COR-L47 (cell line): ENCODE results near the gene RNU5B-1.

Experiments used
- DNase-seq: peaks from one replicate; lab custom pipeline; 2025; lab: John Stamatoyannopoulos, UW

The RNU5B-1 gene

DNA sequence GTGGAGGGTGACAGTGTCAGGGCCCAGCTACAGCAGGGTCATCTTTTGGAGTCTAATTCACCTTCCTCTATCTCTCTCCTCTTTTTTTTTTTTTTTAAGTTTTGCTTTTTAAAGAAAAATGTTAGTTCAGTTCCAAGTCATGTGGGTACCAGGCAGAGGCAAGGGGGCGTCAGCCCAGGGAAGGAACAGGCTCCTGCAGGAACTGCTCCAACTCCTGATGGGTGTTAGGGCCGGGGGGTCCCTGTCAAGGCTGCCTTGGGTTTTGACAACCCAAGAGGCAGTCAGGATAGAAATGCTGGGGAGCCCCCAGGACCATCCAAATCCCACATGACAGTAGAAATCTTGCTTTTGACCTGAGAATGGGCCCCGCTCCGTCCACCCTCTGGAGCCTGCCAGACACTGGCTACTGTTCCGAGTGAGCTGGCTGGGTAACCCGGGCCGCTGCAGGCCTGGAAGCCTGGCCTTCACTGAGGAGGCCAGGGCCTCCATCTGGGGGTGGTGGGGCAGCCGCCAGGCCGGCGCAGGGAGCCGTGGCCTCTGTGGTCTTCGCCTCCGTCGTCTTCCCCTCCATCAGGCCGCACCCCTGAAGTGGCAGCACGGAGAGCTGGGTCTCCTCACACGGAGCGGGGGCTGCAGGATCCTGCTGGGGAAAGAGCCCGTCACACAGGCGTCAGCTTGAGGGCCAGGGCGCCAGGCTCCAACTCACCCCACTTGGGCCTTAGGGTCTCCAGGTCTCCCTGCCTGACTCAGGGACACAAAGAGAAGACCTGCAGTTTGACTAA is 24.2 kb downstream of the RNU5B-1 start:
- DNase-seq, result no peak

DNA sequence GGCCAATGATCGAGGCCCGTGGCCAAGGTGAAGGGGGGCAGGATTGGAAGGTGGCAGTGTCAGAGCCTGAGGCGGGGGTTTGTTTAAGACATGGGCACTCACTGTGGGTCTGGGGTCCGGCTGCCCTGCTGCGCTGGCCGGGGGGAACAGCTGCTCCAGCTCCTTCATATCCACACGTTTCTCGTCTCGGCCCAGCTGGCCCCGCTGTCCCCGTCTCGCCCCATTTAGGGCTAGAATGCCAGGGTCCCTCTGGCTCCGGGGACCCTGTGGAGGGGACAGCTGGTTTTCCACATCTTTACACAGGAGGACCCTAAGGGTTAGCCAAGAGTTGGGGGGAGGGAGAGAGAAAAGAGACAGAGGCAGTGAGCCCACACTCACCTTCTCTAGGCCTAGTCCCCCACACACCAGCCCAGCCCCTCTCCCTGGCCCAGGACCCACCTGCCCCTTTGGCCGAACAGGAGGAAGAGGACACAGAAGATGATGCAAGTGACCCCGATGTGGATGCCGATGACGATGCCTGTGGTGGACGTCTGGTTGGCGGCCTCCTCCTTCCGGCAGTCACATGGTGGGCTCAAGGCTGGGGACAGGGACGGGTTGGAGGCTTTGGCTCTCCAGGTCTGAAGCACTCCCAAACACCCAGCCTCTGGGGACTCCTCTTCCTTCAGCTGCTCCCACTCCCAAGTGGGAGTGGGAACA is 25.0 kb downstream of the RNU5B-1 start:
- no peak for DNase-seq

DNA sequence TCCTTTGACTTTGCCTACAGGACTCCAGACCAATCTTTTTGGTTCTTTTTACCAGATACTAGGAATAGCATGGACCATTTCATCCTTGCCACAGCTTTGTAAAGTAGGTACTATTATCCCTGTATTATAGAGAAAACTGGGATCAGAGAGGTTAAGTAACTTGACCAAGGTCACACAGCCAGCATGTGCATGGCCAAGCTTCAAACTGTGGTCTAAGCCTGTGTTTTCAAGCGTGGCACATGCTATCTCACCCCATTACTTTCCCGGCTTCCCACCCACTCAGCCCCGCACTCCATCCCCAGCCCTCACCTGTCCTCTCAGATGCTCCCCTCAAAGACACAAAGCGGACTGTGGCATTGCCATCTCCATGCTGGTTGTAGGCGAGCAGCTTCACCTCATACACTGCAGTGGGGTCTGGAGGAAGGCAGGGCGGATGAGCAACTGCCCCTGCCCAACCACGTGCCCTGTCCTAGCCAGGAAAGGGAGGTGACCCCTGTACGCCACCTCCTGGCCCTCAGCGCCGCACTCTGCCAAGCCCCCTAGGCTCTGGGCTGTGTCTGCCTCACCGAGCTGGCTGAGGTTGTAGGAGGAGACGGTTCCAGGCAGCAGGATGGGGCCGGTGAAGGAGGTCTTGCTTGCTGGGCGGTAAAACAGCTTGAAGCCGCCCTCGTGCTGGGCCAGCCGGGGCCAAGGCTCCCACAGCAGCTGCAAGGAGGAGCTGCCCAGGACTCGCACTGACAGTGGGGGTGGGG is 25.7 kb downstream of the RNU5B-1 start:
- no peak for DNase-seq

DNA sequence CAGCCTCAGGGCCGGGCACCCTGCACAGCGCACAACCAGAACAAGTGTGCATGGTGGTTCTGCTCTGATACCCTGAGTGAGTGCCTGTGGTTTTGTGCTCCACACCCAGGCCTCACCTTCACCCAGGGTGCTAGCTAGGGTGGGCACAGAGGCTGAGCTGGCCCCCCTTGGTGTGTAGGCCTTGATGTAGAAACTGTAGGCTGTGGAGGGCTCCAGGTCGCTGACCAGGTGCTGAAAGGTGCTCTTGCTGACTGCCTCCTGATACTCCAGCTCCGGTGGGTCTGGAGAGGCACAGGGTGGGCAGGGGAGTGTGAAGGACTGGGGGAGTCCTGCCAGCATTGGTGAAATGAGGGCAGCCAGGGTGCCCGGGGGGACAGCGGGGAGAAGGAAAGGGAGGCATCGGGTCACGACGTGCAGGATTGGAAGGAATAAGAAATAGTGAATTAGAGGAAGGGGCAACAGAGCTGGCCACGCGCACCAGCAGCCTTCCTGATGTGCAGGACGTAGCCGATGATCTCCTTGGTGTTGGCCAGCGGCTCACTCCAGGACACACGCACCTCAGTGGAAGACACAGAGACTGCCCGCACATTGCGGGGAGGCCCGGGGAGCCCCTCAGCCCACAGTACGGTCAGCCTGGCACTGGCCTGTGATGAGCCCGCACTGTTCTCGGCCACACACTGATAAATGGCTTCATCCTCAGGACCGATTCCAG is 26.6 kb downstream of the RNU5B-1 start:
- DNase-seq, result no peak

DNA sequence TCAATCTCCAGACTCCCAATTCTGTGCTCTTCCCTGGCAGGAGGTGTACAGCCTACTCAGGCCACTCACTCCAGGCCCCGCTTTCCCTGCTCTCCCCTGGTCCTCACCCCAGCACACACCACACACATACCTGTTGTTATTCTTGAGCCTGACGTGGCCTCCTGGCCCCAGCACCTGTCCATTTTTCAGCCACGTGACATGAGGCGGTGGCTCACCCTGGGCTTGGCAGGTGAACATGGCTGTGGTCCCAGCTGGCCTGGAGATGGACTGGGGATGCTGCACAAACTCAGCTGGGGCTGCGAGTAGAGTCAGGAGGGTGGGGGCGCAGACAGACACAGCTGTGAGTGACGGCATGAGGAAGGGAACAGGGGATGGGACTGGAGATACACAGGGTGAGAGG is 27.3 kb downstream of the RNU5B-1 start:
- no peak for DNase-seq

DNA sequence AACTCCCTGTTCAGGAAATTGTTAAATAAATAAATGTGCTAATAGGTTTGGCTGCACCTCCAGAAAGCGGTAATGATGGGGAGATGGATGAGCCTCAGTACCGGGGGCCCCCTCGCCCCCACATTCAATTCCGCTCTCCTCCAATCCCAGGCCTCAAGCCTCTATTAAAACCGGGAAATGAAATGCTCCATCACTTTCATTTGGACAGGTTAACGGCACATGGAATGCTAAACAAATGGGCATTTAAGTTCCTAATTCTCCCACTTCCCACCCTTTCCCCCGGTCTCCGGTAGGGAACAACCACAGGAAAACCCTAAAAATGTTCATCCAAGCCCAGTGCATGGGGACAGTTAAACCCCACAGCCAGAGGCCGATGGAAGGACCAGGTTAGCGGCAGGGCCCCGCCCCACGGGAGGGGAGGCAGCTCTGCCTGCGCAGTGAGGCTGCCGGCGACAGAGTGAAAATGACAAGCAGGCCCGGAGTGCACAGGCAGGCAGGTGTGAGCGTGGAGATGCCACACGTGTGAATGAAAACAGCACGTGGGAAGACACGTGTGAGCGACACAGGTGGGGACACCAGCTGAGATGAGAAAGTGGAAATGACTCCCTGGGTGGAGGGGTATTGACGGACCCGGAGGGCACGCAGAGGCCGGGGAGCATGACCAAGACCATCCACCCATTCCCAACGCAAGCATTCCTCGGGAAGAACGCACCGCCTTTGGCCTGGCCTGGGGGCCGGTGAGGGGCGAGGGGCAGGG is 28.1 kb downstream of the RNU5B-1 start:
- no peak for DNase-seq

DNA sequence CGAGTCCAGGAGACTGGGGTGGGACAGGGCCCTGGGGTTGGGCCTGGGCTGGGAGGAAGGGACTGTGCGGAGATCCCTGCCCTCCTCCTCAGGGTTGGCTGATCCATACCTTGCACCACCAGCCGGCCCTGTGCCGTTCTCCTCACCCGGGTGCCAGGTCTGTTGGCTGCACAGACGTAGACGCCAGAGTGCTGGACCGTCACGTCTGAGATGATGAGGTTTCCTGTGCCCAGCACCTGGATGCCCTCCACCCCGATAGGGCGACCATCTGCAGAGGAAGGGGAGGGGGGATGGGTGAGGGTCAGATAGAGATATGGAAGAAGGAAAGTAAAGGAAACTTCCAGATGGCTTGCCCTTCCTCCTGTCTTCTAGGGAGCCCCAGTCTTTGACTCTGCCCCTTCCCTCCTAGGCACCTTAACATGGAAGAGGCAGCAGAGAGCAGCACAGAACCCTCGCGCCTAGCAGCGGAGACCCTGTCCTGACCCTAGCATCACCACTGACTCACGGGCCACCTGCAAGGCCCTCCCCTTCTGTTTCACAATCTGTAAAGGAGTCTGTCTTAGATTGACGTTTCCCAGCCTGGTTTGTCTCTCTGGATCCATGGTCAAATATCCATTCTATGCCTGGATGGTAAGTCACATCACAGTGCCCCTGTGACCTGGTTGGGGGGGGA is 28.8 kb downstream of the RNU5B-1 start:
- DNase-seq, result no peak

DNA sequence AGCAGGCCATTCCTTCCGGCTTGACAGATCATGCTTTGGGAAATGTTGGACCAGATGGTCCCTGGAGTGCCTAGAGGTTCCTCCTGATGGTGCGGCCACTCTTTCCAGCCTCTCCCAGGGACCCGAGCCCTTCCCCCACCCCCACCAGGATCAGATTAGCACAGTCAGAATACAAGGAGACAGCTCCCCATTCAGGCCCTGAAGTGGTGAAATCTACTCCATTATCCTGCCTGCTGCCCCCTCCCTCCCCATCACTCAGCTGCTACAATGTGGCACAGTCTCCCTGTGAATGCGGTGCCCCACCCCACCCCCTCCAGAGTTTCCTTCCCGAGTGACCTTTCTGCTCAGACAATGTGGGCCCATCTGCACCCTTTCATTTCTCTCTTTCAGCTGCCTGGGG is 29.4 kb downstream of the RNU5B-1 start:
- no peak for DNase-seq

DNA sequence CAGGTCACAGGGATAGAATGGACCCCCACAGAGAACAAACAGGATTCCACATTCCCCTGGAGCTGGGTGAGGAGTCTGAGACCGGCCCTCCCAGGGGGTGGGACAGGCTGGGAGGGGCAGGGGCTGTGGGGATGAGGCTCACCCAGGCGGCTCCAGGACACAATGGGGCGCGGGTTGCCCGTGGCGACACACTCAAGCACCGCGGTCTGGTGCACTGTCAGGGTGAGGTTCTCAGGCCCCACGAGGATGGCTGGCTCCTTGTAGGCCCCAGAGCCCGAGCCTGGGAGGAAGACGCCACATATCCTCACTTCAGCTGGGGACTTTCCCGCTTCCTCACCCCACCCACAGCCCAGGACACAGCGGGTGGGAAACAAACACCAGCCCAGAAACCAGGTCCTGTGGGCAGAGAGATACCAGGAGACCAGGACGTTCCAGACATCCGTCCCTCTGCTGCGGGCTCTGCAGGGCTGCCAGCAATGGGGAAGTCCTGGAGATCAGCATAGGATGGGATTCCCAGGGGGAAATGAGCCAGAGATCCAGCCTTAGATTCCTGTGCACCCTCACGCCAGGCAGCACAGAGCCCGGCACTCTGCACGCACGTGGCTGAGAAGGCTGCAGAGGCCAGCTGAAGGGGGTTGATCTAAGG is 30.2 kb downstream of the RNU5B-1 start:
- DNase-seq, result peak; percentile 15

DNA sequence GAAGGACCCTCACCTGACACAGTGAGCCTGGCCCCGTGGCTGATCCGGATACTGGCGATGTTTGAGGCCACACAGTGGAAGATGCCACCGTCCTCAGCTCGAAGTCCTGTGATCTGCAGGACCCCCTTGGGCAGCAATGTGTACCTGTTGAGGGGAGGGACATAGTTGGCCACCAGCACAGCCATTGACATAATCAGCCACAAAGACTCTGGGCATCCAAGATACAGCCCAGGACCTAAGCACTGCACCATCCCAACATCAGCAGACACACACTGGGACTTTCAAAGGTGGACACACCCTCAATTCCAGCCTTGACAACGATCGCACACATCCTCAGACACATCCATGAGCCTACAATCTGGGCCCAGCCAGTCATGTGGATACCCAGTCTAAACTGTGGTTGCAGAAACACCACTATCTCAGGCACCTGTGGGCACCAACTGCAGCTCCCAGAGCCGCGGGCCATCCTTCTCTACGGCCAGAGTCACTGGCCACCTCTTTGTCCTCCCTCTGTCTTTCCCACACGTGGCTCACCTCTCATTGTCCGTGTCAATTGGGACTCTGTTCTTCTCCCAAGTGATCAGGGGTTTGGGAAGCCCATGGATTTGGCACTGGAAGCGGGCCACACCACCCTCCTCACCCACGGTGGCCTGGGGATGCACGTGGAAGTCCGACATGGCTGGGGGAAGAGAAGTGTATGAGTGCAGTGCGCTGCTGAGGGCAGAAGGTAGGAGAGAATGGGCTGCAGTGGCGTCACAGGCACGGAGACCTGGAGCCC is 31.0 kb downstream of the RNU5B-1 start:
- DNase-seq, result no peak

DNA sequence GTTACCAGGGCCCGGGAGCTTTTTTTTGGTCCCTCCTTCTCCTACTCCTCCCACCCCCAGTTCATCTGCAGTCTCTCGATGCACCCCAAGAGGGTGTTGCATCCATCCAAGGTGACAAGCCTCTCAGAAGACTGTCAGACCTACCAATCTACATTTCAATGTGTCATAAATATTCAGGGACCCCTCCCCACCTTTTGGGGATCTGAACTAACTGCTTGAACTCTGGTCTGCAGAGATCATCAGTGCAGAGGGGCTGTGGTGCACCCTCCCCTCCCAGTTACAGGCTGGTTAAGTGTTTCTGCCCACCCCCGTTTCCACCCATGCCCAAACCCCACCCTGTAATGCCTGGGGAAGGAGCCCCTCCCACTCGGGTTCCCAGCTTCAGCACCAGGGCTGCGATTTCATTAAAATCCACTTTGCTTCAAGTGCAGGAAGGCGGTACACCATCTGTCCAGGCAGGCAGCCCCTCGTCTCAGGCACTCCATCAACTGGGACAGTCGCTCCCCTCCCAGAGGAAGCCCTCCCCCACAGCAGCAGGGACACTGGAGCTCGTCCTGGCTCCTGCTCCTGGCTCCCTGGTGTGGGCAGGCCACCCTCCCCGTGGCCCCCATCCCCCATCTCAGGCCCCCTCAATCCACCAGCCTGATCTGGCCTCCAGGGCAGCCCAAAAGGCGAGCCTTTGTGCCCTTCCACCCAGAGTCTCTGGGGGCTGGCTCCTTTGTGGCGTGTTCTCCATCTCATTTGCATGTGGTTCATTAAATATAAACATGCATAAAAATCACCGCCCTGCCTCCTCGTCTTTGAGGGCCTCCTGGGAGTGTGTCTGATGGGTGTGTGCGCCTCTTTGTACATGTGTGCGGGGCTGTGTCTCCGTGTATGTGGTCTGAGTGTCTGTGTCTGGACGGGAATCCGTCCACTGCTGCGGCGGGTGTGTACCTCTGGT is 32.3 kb downstream of the RNU5B-1 start:
- no peak for DNase-seq

DNA sequence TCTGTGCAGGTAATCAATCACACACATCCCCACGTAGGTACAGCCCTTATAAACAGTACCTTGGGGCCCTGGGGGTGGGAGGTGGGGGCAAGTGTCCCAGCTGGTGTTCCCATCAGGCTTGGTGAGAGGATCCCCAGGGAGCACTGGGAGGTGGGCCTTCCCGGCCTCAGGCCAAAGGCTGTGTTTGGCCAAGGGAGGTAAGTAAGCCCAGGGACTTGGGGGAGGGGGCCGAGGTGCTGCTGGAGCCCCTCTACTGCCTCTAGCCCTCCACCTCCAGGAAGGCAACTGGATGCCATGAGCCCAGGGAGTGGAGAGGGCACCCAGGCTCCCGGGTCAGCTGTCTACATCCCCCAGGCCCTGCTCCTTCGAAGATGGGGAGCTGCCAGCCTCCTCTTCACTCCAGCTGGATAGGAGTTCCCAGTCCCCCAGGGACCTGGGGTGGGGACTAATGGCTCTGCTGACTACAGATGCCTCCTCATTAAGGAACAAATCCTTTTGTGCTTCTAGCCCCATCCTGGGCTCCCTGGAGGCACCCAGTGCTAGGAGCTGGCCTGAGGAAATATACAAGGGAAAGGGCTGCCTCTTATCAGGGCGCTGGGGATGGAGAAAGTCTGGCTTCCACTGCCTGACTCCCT is 33.1 kb downstream of the RNU5B-1 start:
- DNase-seq, result peak; percentile 32

DNA sequence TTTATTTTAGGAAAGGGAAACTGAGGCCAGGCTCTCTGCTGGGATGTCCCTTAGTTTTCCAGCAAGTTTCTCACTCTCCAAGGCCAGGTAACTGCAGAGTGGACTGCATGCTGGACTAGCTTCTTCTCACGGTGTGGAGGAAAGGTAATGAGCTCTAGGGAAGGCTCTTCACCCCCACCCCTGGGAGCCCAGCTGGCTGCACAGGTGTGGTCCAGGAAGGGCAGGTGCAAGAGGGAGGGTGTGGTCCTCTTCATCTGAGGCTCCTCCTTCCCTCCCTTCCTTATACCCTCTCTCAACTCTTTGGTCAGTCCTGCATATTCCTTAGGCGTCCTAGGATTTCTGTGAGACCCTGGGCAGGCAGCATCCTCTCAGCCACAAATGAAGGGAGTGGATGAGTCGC is 33.9 kb downstream of the RNU5B-1 start:
- DNase-seq, result peak; percentile 52

DNA sequence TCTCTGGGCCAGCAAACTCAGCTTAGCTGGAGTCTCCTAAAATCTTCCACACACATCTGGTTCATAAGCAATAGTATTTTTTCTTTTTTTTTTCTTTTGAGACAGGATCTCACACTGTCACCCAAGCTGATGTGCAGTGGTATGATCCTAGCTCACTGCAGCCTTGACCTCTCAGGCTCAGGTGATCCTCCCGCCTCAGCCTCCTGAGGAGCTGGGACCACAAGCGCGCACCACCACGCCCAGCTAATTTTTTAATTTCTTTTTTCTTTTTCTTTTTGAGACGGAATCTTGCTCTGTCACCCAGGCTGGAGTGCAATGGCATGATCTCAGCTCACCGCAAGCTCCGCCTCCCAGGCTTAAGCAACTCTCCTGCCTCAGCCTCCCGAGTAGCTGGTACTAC is 34.3 kb downstream of the RNU5B-1 start:
- DNase-seq, result no peak

DNA sequence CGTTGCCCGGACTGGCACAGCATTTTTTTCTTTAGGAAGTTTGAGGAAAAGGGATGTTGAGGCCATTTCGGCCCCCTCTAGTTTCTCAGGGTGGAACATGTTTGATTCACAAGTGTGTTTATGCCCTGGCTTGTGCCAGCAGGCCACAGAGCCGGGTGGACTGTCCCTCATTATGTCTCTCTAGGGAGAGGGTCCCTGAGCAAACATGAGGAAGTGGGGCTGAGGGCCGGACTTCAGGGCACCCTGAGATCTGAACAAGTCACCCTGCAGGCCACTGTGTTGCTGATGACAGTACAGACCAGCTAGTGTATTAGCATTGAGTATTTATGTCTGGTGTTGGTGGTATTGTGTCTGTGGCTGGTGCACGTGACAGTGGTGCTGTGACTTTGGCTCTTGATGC is 34.9 kb downstream of the RNU5B-1 start:
- DNase-seq, result no peak

DNA sequence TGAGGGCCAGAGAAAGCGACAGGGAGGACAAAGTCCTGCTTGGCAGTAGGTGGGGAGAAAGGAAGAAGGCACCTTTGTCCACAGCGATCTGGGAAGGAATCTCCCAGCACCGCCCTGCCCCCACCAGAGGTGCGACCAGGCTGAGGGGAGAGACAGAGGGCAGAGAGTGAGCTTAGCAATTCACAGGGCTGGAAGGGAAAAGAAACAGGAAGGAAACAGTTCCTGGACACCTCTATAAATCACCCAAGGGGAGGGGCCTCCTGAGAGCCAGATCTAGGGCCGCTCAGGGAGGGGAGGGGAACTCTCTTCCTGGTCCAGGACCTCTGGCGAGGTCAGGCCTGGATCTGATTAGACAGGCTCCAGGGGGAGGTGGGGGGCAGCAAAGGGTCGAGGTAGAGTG is 35.4 kb downstream of the RNU5B-1 start:
- no peak for DNase-seq

DNA sequence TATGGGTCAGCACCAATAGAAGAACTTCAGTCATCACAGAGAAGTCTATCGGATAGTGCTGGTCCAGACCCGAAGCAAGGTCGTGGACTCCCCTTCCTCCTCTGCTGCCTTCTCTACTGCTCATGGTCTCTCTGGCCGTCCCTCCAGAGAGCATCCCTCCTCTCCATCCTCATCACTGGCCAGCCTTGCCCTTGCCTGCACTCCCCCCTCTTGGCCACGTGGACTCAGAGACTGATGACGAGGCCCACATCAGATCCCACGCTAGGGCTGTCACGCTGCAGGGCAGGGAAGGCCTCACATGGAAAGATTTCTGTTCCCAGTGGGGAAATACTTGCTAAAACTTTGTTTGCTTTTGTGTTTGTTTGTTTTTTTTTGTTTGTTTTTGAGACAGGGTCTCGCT is 38.0 kb downstream of the RNU5B-1 start:
- DNase-seq, result no peak

DNA sequence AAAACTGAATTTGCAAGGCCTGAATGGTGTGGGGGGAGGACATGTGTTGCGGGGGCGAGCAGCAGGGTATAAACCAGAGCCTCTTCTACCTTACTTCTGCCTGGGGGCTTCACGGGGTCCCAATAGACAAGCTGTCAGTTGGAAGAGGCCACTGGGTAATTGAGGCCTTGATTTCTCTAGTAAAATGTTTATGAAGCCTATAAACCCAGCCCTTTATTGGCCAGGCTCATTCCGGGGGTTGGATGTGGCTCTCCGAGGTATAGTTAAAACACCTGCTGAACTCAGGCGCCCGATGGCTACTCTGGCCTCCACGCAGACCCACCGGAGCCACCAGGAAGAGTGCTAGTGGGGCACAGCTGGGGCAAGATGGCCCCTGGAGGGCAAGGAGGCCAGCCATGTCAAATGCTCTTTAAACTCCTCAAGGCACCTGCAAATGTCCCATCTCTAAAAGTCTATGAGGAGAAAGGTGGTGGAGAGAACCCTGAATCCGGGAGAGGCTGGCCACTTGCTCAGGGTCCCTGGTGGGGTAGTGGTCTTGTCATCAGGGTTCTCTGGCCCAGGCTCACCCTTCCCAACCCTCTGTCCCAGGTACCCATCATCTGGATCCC is 39.0 kb downstream of the RNU5B-1 start:
- DNase-seq, result no peak
